ENCODE results near the gene SIX3. TPM values are rescaled to one million over a fixed set of nuclear protein-coding genes. Genes with fewer than 3 reads are reported as not detected.

SIX3 gene
- not detected in 2 replicates for total RNA-seq

DNA sequence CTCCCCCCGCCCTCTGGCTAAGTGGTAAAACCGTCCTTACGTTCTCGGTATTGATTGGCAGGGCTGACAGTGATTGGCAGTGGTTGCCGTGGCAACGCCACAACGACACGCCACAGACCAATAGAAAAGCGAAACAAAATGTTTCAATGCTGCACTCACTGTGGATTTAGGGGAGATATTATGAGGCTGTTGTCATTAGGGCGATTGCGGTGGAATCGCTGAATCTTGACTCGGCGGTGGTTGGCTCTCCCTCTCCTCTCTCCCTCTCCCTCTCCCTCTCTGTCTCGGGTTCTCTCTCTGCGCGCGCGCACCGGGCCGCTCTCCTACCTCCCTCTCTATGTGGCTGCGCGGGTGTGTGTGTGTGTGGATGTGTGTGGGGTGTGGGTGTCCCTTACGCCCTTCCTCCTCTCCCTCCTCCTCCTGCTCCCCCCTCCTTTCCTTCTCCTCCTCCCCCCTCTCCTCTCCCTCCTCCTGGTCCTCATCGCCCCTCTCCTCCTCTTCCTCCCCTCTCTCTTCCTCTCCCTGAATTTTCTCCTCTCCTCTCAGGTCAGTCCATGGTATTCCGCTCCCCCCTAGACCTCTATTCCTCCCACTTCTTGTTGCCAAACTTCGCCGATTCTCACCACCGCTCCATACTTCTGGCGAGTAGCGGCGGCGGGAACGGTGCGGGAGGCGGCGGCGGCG, at the start of gene SIX3:
Gene SIX3 (plus strand): TSS at position 152 of the 684 bp plus-strand sequence. CDS start 403 bp downstream, at position 555.

Other genes starting within 250 kb of the SIX3 start
- under 0.01 and 4.4 TPM in 2 replicates for gene SIX2, start 67.8 kb downstream of the SIX3 start, total RNA-seq

Measured in endothelial cell of coronary artery (primary cell).